GF-D8 (cell line): ENCODE results near the gene RDH14.

Source experiments
- DNase-seq: peaks from one replicate; lab custom pipeline; 2025; lab: John Stamatoyannopoulos, UW

Gene RDH14

GRCh38 chr2:18560031-18560796 is at the start of gene RDH14:
RDH14 (minus strand) TSS chr2:18560653; CDS start chr2:18560572, 81 bp downstream.
- DNase-seq: peak; percentile 59

GRCh38 chr2:18610090-18610489 is 49.6 kb upstream of the RDH14 start:
- no peak for DNase-seq

- no peak for DNase-seq
These were observed 44.7 kb upstream of the RDH14 start for GRCh38 chr2:18605115-18605514.

DNA sequence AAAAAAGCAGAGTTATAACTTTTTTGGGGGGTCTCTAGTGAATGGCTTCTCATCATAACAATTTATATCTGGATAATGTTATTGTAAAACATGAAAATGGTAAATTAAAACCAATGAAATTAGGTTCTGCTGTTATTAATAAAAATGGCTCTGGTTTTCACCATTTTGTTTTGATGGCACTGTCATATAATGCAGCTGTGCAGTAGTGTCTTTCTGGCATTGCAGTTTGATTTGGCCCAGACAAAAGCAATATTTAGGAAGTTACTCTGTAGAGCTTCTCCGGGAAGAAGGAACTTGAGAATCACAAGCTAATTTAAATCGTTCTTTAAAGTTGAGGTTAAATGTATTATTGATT is 44.1 kb upstream of the RDH14 start:
- no peak for DNase-seq

DNA sequence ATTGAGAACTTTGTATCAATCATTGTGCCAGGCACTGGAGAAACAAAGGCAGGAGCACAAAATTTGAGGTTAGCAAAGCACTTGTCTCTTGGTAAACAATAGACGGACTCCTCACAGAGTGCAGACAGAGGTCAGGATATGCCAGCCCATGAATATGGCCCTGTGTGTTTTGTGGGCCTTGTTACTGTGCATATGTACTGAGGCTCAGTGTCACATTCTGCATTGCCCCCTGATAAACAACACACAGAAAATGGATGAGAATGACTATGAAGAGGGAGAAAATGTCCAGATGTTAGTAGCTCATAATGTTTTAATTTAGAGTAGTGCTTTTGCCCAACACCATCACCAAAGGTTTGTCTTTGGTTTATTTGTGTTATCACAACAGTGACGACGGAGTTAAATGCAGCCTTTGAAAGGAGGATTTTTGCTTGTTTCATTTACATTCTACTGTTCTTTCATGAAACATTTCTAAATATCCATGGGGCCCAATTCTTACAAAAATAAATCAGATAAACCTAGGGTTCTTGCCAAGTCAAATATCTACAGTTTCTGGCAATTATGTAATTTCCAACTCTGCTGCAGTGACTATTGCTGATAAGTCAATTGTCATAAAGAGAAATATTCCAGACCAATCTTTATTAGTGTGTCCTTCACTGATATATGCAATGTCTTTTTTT is 43.5 kb upstream of the RDH14 start:
- DNase-seq: no peak

DNA sequence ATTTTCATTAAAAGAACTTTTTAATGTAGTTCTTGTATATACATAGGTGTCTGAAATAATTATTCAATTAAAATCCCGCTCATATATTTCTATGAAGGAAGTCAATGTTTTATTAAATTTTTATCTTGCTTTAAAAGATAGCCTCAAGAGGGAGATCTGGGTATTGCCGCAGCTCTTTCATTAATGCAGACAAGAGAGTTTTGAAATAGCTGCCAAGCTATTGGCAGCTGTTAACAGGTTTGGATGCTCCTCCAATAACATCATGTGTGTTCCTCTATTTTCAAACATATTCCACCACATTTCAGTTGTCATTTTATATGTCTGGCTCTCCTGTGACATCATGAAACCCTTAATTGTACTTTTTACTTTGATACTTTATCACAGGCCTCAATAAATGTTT is 41.8 kb upstream of the RDH14 start:
- DNase-seq: no peak

DNA sequence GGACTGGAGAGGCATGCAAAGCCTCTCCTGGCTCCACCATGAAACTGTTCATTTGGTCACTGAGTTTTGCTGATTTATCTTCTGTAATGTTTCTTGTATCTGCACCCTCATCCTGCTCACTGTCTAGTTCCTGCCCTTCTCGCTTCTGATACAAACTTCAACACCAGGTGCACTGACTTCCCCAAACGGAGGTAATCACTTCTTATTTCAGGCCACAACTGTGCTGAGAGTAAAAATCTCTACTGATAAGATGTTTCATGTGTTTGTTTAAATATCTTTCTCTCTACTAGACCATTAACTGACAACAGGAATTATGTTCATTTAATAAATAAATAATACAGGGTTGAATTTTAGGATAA is 39.8 kb upstream of the RDH14 start:
- DNase-seq: no peak

- DNase-seq: no peak
These were observed 39.2 kb upstream of the RDH14 start for GRCh38 chr2:18599509-18600254.

DNA sequence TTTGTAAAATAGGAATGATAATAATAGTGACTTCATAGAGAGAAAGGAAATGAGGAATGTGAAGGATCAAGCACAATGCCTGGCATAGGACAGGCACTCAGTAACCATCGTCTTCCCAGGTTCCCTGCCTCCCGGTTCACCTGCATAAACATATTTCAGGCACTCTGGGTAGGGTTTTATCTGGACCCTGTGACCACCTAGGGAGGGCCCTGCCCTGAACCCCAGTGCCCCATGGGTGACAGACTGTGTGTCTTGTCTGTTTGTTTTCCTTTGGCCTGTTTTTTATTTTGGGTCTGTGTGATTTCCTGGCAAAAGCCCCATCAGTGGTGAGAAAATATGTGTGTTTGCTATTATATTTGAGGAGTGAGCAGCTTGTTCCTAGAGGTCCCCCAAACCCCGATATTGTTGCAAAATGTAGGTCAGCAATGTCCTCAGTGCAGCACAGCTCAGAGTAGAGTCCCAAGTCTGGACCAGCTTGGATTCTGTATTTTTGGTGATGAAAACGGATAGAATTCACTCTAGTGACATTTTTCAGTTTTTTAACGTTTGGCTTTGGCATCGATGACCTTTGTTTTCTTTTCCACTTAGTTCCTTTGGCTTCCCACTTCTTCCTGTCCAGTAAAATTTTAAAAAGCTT is 38.5 kb upstream of the RDH14 start:
- no peak for DNase-seq

GRCh38 chr2:18597618-18598017 is 37.2 kb upstream of the RDH14 start:
- DNase-seq: no peak

GRCh38 chr2:18596993-18597392 is 36.5 kb upstream of the RDH14 start:
- no peak for DNase-seq

DNA sequence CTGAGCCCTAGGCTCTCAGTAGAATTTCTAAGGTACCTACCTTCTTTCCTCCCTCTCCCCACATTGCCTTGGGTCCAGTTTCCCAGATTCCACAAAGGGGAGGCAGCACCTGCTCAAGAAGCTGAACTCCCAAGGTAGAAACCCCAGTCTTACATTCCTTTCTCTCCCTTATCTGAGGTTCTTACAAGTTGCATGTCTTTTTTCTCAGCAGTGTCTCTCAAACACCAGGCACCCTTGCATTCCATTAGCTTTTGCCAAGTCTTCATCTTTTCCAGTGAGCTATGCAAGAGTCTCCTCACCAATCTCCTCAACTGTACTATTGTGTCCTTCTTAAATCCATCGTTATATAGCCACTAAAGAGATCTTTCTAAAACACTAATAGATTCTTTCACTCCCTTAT is 33.0 kb upstream of the RDH14 start:
- no peak for DNase-seq

DNA sequence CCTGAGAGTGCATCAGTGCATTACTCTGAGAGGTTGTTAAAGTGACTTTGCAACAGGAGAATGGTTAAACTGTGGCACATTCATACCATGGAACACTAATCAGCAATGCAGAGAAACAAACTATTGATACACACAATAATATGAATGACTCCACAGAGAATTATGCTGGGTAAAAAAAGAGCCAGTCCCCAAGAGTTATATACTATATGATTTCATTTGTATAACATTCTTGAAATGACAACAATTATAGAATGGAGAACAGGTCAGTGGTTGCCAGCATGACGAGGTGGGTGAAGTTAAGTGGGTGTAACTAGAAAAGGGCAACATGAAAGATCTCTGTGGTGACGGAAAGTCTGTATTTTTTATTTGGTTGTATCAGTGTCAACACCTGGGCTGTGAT is 31.9 kb upstream of the RDH14 start:
- no peak for DNase-seq

DNA sequence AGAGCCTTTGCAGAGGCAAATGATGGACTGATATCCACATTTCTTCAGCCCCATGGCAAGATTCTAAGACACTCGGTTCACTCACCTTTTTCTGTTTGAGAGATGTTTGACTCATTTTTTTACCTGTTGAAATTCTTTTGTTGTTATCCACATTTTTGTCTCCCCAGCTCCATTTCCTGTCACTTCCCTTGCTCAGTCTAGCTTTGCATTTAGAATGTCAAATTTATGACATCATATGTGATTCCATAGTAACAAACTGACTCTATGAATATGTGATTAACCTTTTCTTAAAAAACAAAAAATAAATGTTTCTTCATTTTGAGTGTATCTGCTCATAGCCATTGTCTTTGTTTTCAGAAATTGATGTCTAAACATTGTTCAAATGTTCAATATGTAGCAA is 28.9 kb upstream of the RDH14 start, which contains the start of gene NT5C1B:
Gene NT5C1B, minus strand, starts transcription at position 216 of the 400 bp plus-strand sequence. Its CDS starts 101 bp downstream, at position 115.
- DNase-seq: no peak

DNA sequence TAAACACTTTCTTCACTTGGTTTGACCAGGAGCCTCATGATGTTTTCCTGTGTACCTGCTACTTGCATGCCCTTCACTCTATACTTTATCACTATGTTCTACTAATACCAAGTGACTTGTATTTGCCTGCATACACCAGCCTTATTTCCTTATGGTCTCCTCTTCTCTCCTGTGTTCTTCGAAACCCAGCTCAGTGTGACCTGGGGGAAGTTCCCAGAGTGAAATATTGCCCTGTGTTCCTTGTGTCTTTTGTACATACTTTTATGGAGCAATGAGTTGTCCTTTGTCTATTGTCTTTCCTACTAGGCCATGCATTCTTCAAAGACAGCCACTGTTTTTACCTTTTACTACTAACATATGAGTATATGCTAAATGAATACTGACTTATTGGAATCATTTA is 28.3 kb upstream of the RDH14 start:
- DNase-seq: no peak

DNA sequence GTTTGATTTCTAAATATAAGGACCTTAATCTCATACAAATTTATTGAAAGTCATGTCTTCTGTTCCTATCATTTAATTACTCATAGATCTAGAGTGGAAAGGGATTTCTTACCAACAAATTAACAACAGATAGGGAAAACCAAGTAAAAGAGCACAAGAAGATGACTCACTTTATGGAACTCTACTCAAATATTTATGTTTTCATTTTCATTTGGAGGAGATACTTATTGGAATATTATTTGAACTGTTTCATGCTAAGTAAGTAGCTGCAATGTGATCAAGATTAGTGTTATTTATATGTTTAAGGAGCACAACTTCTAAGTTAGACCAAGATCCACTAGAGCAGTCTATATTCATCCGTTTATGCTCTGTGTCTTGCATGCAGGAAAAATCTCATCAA is 27.6 kb upstream of the RDH14 start:
- no peak for DNase-seq

- no peak for DNase-seq
These were observed 25.1 kb upstream of the RDH14 start for GRCh38 chr2:18585526-18585925.

GRCh38 chr2:18584608-18584954 is 24.1 kb upstream of the RDH14 start:
- DNase-seq: no peak

GRCh38 chr2:18583905-18584607 is 23.6 kb upstream of the RDH14 start:
- DNase-seq: no peak

DNA sequence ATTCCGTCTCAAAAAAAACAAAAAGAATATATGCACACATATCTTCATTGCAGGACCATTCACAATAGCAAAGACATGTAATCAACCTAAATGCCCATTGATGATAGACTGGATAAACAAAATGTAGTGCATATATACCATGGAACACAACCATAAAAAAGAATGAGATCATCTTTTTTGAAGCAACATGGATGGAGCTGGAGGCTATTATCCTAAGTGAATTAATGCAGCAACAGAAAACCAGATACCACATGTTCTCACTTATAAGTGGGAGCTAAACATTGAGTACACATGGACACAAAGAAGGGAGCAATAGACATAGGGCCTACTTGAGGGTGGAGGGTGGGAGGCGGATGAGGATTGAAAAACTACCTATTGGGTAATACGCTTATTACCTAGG is 20.2 kb upstream of the RDH14 start:
- DNase-seq: no peak

- DNase-seq: no peak
These were observed 17.6 kb upstream of the RDH14 start for GRCh38 chr2:18578033-18578432.

DNA sequence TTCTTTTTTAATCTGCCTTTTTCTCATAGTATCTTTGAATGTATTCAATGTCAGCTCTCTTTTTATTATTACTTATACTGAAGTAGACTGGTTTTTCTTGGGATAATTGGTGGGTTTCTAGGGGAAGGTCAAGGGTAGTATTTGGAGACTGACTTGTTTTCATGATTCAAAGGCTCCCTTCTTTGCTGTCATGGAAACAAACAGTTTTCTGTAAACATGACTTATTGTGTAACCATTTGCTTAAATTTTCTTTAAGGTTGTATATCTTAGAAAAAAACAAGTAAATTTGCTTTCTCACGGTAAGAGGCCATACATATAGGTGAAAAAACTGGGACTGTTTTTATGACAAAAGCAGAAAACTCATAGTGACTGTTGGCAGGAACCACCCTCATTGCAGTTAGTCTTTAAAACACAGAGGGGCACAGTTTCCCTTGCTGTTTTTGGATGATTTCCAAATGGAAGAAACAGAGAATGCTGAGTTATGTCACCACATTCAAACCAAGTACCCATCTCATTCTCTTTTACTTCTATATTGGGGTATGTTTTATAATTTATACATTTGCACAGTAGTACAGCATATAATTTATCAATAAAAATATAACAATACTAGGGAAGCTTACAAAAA is 5.8 kb upstream of the RDH14 start:
- no peak for DNase-seq
